NOMO-1 (cell line): ENCODE measurements around the gene PLEKHA7.
A peak's percentile ranks its signal among the peaks of the same experiment; 100 is the strongest.

Source experiments
- DNase-seq, 2 experiments: peaks; one replicate each; lab custom pipeline; 2025; ENCODE audit not compliant: unreplicated experiment in 2 of 2; lab: John Stamatoyannopoulos, UW

The PLEKHA7 gene

GRCh38 chr11:16946477-16947282, 67.5 kb downstream of the PLEKHA7 start:
- DNase-seq, result no peak

GRCh38 chr11:16945671-16946469, 68.3 kb downstream of the PLEKHA7 start:
- peak; percentile 9 to 15 for DNase-seq

GRCh38 chr11:16942911-16943310, 71.3 kb downstream of the PLEKHA7 start:
- no peak for DNase-seq

- no peak for DNase-seq
These were observed 71.9 kb downstream of the PLEKHA7 start for GRCh38 chr11:16942342-16942741.

GRCh38 chr11:16941935-16942334, 72.3 kb downstream of the PLEKHA7 start:
- DNase-seq, result no peak

- no peak for DNase-seq
These were observed 76.2 kb downstream of the PLEKHA7 start for GRCh38 chr11:16938061-16938460.

- no peak for DNase-seq
These were observed 77.6 kb downstream of the PLEKHA7 start for GRCh38 chr11:16936643-16937042.

- peak in 1 of 2 experiments; percentile 38 for DNase-seq
These were observed 78.5 kb downstream of the PLEKHA7 start for GRCh38 chr11:16935518-16936302.

GRCh38 chr11:16933756-16934603, 80.2 kb downstream of the PLEKHA7 start:
- no peak for DNase-seq

GRCh38 chr11:16933291-16933690, 80.9 kb downstream of the PLEKHA7 start:
- DNase-seq, result no peak

GRCh38 chr11:16928044-16928443, 86.2 kb downstream of the PLEKHA7 start:
- DNase-seq, result no peak

GRCh38 chr11:16926883-16927626, 87.2 kb downstream of the PLEKHA7 start:
- DNase-seq, result no peak

GRCh38 chr11:16925561-16926065, 88.6 kb downstream of the PLEKHA7 start:
- DNase-seq, result no peak

GRCh38 chr11:16924826-16925560, 89.2 kb downstream of the PLEKHA7 start:
- no peak for DNase-seq

- no peak for DNase-seq
These were observed 89.8 kb downstream of the PLEKHA7 start for GRCh38 chr11:16924462-16924825.

- DNase-seq, result no peak
These were observed 90.2 kb downstream of the PLEKHA7 start for GRCh38 chr11:16923987-16924386.

- no peak for DNase-seq
These were observed 92.5 kb downstream of the PLEKHA7 start for GRCh38 chr11:16921668-16922067.

- DNase-seq, result no peak
These were observed 93.2 kb downstream of the PLEKHA7 start for GRCh38 chr11:16921019-16921418.

GRCh38 chr11:16920559-16920958, 93.7 kb downstream of the PLEKHA7 start:
- DNase-seq, result no peak
